Kidney (tissue), 22 donors: ENCODE measurements around the gene MRPS34. TPM values are rescaled to one million over a fixed set of nuclear protein-coding genes. Genes with fewer than 3 reads are reported as not detected.

Experiments
- DNase-seq, 5 donors: peaks; one replicate each; pipeline ENCODE4 v3.0.0-alpha.2; 2013 to 2020
- FAIRE-seq: peaks from 2 replicates; lab custom pipeline; 2012; peaks lifted over from hg19 to GRCh38; lab: Jason Lieb, UNC
- H3K27ac ChIP-seq, 2 donors: one replicate each; pipeline ENCODE4 v1.7.0; 2013; ENCODE audit warnings: low read depth in 2 of 2, low read length in 2 of 2, inconsistent platforms in 1 of 2
- H3K27me3 ChIP-seq: one replicate; pipeline ENCODE4 v1.7.1; 2013; ENCODE audit warnings: low read length, inconsistent platforms; ENCODE audit not compliant: control insufficient read depth, insufficient read depth
- H3K36me3 ChIP-seq, 3 donors: one replicate each; pipeline versions ENCODE4 v1.7.0 to v1.7.1; 2013; ENCODE audit warnings: low read length in 3 of 3, control low read depth in 1 of 3, inconsistent platforms in 1 of 3; ENCODE audit not compliant: insufficient read depth in 3 of 3, control insufficient read depth in 2 of 3
- H3K4me1 ChIP-seq, 3 donors: one replicate each; pipeline versions ENCODE4 v1.7.0 to v1.7.1; 2013; ENCODE audit warnings: low read length in 3 of 3, inconsistent platforms in 1 of 3, low read depth in 1 of 3; ENCODE audit not compliant: control insufficient read depth in 2 of 3, insufficient read depth in 2 of 3
- H3K4me3 ChIP-seq, 3 donors: one replicate each; pipeline versions ENCODE4 v1.7.0 to v1.8.1; 2013; ENCODE audit warnings: low read length in 3 of 3, control low read depth in 1 of 3, inconsistent platforms in 1 of 3
- H3K9ac ChIP-seq, 3 donors: one replicate each; pipeline versions ENCODE4 v1.7.0 to v1.7.1; 2013; ENCODE audit warnings: low read length in 3 of 3, control low read depth in 1 of 3, inconsistent platforms in 1 of 3
- H3K9me3 ChIP-seq, 3 donors: one replicate each; pipeline versions ENCODE4 v1.7.0 to v1.7.1; 2013; ENCODE audit warnings: low read length in 3 of 3, control low read depth in 1 of 3, inconsistent platforms in 1 of 3; ENCODE audit not compliant: control insufficient read depth in 2 of 3, insufficient read depth in 1 of 3
- CTCF ChIP-seq: IDR thresholded peaks from 3 replicates; pipeline ENCODE4 v1.5.1; 2012; ENCODE audit warnings: mild to moderate bottlenecking, moderate library complexity, borderline replicate concordance; ENCODE audit not compliant: insufficient read depth; ENCODE audit errors: extremely low read depth
- intact Hi-C: fragments of 100-400 bp; cut with DNase I; formaldehyde crosslinking; loops from one replicate; pipeline ENCODE4 v1.11.1; 2022
- long read RNA-seq, 10 donors: library from polyadenylated mRNA in 1 of 10; unstranded in 1 of 10; transcript quantifications; one replicate each; pipeline ENCODE4 v2.0.0 and lab custom pipeline, GENCODE V29; 2021 to 2026
- polyA plus RNA-seq: library from polyadenylated mRNA; stranded (reverse); fragments of 350-450 nt; fragmentation: Illumina TruSeq; extraction: RNeasy Lipid Tissue Mini Kit (QIAGEN cat#74804); gene quantifications from one replicate; pipeline ENCODE4 v1.2.3, GENCODE V29; 2014; ENCODE audit warnings: low read depth, low replicate concordance; ENCODE audit not compliant: insufficient read depth
- total RNA-seq: library from RNA; stranded (reverse); fragmentation: NEBNext Ultra II Directional; extraction: Animal tissue kit (Norgen Biotek cat#: 25700); gene quantifications from one replicate; pipeline ENCODE4 v1.2.1, GENCODE V29; 2021
- donor health status: control.
- donor health status: control.
- donor health status: control.
- donor health status: control.
- donor health status: control.
- donor health status: DM: yes; HTN: yes; CAD: no.
- donor health status: Normal renal cell carcinoma (clear cell type).

MRPS34 gene
- total RNA-seq, result 61.7 TPM
- 187 TPM for polyA plus RNA-seq
- long read RNA-seq, donor 1, transcript MRPS34-201 (3 exons, 1,040 nt), result minor isoform, 5 of 57 reads
- long read RNA-seq, donor 1, transcript MRPS34-202 (3 exons, 1,024 nt), result major isoform, 52 of 57 reads
- long read RNA-seq, donor 1, partial matches to known transcripts, result 0 of 57 reads
- long read RNA-seq, donor 1, other reads (novel, unspliced or antisense), result 0 of 57 reads
- long read RNA-seq, donor 2, transcript MRPS34-202 (3 exons, 1,024 nt), result major isoform, 32 of 40 reads
- long read RNA-seq, donor 2, partial matches to known transcripts, result 0 of 40 reads
- long read RNA-seq, donor 2, other reads (novel, unspliced or antisense), result 6 of 40 reads
- long read RNA-seq, donor 3, transcript MRPS34-202 (3 exons, 1,024 nt), result major isoform, 34 of 38 reads
- long read RNA-seq, donor 3, partial matches to known transcripts, result 0 of 38 reads
- long read RNA-seq, donor 3, other reads (novel, unspliced or antisense), result 0 of 38 reads
- long read RNA-seq, donor 4, transcript MRPS34-202 (3 exons, 1,024 nt), result major isoform, 43 of 46 reads
- long read RNA-seq, donor 4, partial matches to known transcripts, result 0 of 46 reads
- long read RNA-seq, donor 4, other reads (novel, unspliced or antisense), result 0 of 46 reads
- long read RNA-seq, donor 5, partial matches to known transcripts, result 5 of 5 reads
- long read RNA-seq, donor 5, other reads (novel, unspliced or antisense), result 0 of 5 reads
- long read RNA-seq, donor 6, transcript MRPS34-202 (3 exons, 1,024 nt), result major isoform, 60 of 64 reads
- long read RNA-seq, donor 6, partial matches to known transcripts, result 0 of 64 reads
- long read RNA-seq, donor 6, other reads (novel, unspliced or antisense), result 0 of 64 reads
- long read RNA-seq, donor 7, transcript MRPS34-202 (3 exons, 1,024 nt), result major isoform, 50 of 66 reads
- long read RNA-seq, donor 7, partial matches to known transcripts, result 3 of 66 reads
- long read RNA-seq, donor 7, other reads (novel, unspliced or antisense), result 9 of 66 reads
- long read RNA-seq, donor 8, transcript MRPS34-202 (3 exons, 1,024 nt), result major isoform, 50 of 79 reads
- long read RNA-seq, donor 8, partial matches to known transcripts, result 24 of 79 reads
- long read RNA-seq, donor 8, other reads (novel, unspliced or antisense), result 0 of 79 reads
- long read RNA-seq, donor 9, transcript MRPS34-202 (3 exons, 1,024 nt), result major isoform, 29 of 42 reads
- long read RNA-seq, donor 9, partial matches to known transcripts, result 7 of 42 reads
- long read RNA-seq, donor 9, other reads (novel, unspliced or antisense), result 0 of 42 reads
- long read RNA-seq, donor 10, transcript MRPS34-202 (3 exons, 1,024 nt), result major isoform, 38 of 42 reads
- long read RNA-seq, donor 10, partial matches to known transcripts, result 0 of 42 reads
- long read RNA-seq, donor 10, other reads (novel, unspliced or antisense), result 0 of 42 reads

GRCh38 chr16:1772908-1773702 lies at the start of gene MRPS34:
MRPS34 (minus strand) TSS chr16:1773134; CDS start chr16:1773119, 15 bp downstream.
- Histone ChIP-seq H3K27ac (peak within 1 kb of the TSS; percentile 85), H3K4me1 (peaks cover 0 to 24% (median 6%) of the 10 kb centered on the region in 3 donors), H3K9me3 (no peaks in the 10 kb centered on the region), H3K9ac (peak within 1 kb of the TSS; percentile 39 to 55 (median 55)), H3K27me3 (no peaks in the 10 kb centered on the region), H3K36me3 (peaks cover 0 to 4% (median 4%) of the 10 kb centered on the region in 3 donors), H3K4me3 (peak within 1 kb of the TSS; percentile 58 to 81 (median 76))
- FAIRE-seq (no peak), DNase-seq (peak; percentile 88 to 95 (median 92))
- TF ChIP-seq CTCF, result peak; percentile 69
- intact Hi-C loops, result no loop called here

GRCh38 chr16:1821861-1822611 lies 49.1 kb upstream of the MRPS34 start:
- DNase-seq (no peak), FAIRE-seq (no peak)
- intact Hi-C loops, result no loop called here
- H3K36me3 ChIP-seq, result peaks cover 0 to 30% (median 8%) of the 10 kb centered on the region in 3 donors
- H3K9ac ChIP-seq, result no peak overlapping the region
- H3K27ac ChIP-seq, result no peak overlapping the region
- no peak overlapping the region for H3K4me3 ChIP-seq
- no peaks in the 10 kb centered on the region for H3K27me3 ChIP-seq
- TF ChIP-seq CTCF, result no peak
- H3K9me3 ChIP-seq, result no peaks in the 10 kb centered on the region
- peaks cover 0 to 13% (median 0%) of the 10 kb centered on the region in 3 donors for H3K4me1 ChIP-seq
